Heart left ventricle (tissue), 16 donors: Measurements from ENCODE around the gene ANKRD13C. TPM values are rescaled to one million over a fixed set of nuclear protein-coding genes. Genes with fewer than 3 reads are reported as not detected.

Source experiments
- ATAC-seq, 4 donors: fragments of 200-7000 bp; cut with Tn5 transposase; one replicate each; pipeline ENCODE4 v1.9.1; 2020 to 2022; ENCODE audit warnings: moderate library complexity in 4 of 4, mild to moderate bottlenecking in 3 of 4, moderate number of reproducible peaks in 1 of 4
- DNase-seq, 5 donors: peaks; one replicate each; pipeline ENCODE4 v3.0.0-alpha.2; 2020
- H3K27ac ChIP-seq, 12 donors: fragments of 200-600 bp; sonication (generic) in 4 of 12; one replicate each; pipeline versions ENCODE4 v1.5.0 to v1.8.0; 2016 to 2022; ENCODE audit warnings: mild to moderate bottlenecking in 2 of 12
- H3K27me3 ChIP-seq, 9 donors: fragments of 200-600 bp; sonication (generic) in 2 of 9; one replicate each; pipeline versions ENCODE4 v1.5.1 to v1.8.0; 2016 to 2022; ENCODE audit warnings: mild to moderate bottlenecking in 3 of 9
- H3K36me3 ChIP-seq, 9 donors: fragments of 200-600 bp; sonication (generic) in 2 of 9; one replicate each; pipeline versions ENCODE4 v1.5.0 to v1.8.0; 2018 to 2022; ENCODE audit warnings: mild to moderate bottlenecking in 2 of 9
- H3K4me1 ChIP-seq, 12 donors: fragments of 200-600 bp; sonication (generic) in 4 of 12; one replicate each; pipeline versions ENCODE4 v1.5.0 to v1.8.0; 2016 to 2022; ENCODE audit warnings: mild to moderate bottlenecking in 3 of 12
- H3K4me3 ChIP-seq, 12 donors: fragments of 200-600 bp; sonication (generic) in 4 of 12; one replicate each; pipeline versions ENCODE4 v1.5.0 to v1.8.0; 2017 to 2022; ENCODE audit warnings: mild to moderate bottlenecking in 9 of 12, moderate library complexity in 4 of 12
- H3K9me3 ChIP-seq, 12 donors: fragments of 200-600 bp; sonication (generic) in 4 of 12; one replicate each; pipeline versions ENCODE4 v1.5.0 to v1.8.0; 2016 to 2022; ENCODE audit warnings: mild to moderate bottlenecking in 1 of 12
- CTCF ChIP-seq, 12 donors: fragments of 200-600 bp; sonication (generic) in 4 of 12; IDR thresholded peaks; one replicate each; pipeline versions ENCODE4 v1.5.0 to v1.8.0; 2018 to 2022; ENCODE audit warnings: antibody characterized with exemption in 12 of 12, mild to moderate bottlenecking in 5 of 12
- POLR2A ChIP-seq, 2 donors: fragments of 450-650 bp; IDR thresholded peaks; one replicate each; pipeline ENCODE4 v1.6.1; 2017; ENCODE audit warnings: antibody characterized with exemption in 2 of 2, mild to moderate bottlenecking in 2 of 2, moderate library complexity in 2 of 2
- WGBS, 4 donors: extraction: QIAGEN DNeasy Blood & Tissue Kit in 2 of 4; methylation state at CpG; one replicate each; pipeline versions ENCODE4 v1.1.5 to v1.1.7; 2013 to 2018; 5-methylcytosine and 5-hydroxymethylcytosine counted together
- intact Hi-C, 10 donors: fragments of 100-400 bp; cut with DNase I; formaldehyde crosslinking; loops; one replicate each; pipeline versions ENCODE4 v1.11.1 to v1.14.2; 2022
- polyA plus RNA-seq, 2 donors: library from polyadenylated mRNA; stranded (reverse); fragments of 200-250 nt; gene quantifications; one replicate each; pipeline ENCODE4 v1.2.3, GENCODE V29; 2013
- total RNA-seq, 9 donors: library from RNA; depleted of rRNA in 2 of 9; stranded (reverse); fragments of >200 nt in 2 of 9; fragmentation: NEBNext Ultra II Directional in 3 of 9; extraction: Animal tissue kit (Norgen Biotek cat#: 25700) in 3 of 9; gene quantifications; one replicate each; pipeline versions ENCODE4 v1.1.0 to v1.2.4, GENCODE V29; 2016 to 2023
- donor health status: ischemic (EF 13 %, LVEDD 7.1; RV severe dilation, severe dysfunction).
- donor health status: healthy with polysubstance abuse.
- donor health status: DM: no; HTN: yes; CAD: no.
- donor health status: DM: no; HTN: no; CAD: no.
- donor health status: ischemic (EF 25% LVEDD 6.9; RV normal size, moderate dysfunction).
- donor health status: ischemic (EF 25% LVEDD 5.7; RV mildly dilated, moderate dysfunction).
- donor health status: healthy.
- donor health status: DM: yes; HTN: yes; CAD: no.
- donor health status: ischemic (EF 35%, LVEDD 5.7; RV mildly dilated, moderate dysfunction).
- donor health status: nonischemic (EF 11% LVEDD 7.7; RV severe dilation, severe dysfunction).
- donor health status: DM: yes; HTN: yes; CAD: no.
- donor health status: PGD.
- donor health status: ischemic (EF 29% LVEDD 5.4; RV normal size, mild dysfunction).
- donor health status: nonischemic (EF 23%, LVEDD 6.1; RV moderate dilation, normal function).

Gene ANKRD13C
- total and polyA plus RNA-seq, 11 donors, result 4.0 to 14.8 (median 10.5) TPM

GRCh38 chr1:70247122-70247521, 107.4 kb downstream of the ANKRD13C start:
- Histone ChIP-seq H3K27me3 (no peaks in the 10 kb centered on the region), H3K36me3 (peaks cover 0 to 100% (median 100%) of the 10 kb centered on the region in 9 donors), H3K4me1 (peaks cover 0 to 9% (median 0%) of the 10 kb centered on the region in 12 donors), H3K9me3 (no peaks in the 10 kb centered on the region), H3K27ac (no peak overlapping the region), H3K4me3 (no peak overlapping the region)
- DNase-seq (no peak), ATAC-seq (no peak)
- intact Hi-C loops, result no loop called here
- TF ChIP-seq CTCF (IDR thresholded peaks at IDR 0.05) (no peak), POLR2A (IDR thresholded peaks at IDR 0.05) (no peak)

- Histone ChIP-seq H3K9me3 (no peaks in the 10 kb centered on the region), H3K4me1 (no peaks in the 10 kb centered on the region), H3K36me3 (peaks cover 0 to 100% (median 100%) of the 10 kb centered on the region in 9 donors), H3K27ac (no peak overlapping the region), H3K4me3 (no peak overlapping the region), H3K27me3 (no peaks in the 10 kb centered on the region)
- intact Hi-C loops, result loop anchor here in 1 of 10 donors (5.0 kb wide), 1 partner anchor 832 kb away; no protein-coding TSS in a partner anchor
- TF ChIP-seq CTCF (IDR thresholded peaks at IDR 0.05), result no peak
- TF ChIP-seq POLR2A (IDR thresholded peaks at IDR 0.05), result no peak
- no peak for ATAC-seq
- DNase-seq, result no peak
These were observed 114.6 kb downstream of the ANKRD13C start for GRCh38 chr1:70239940-70240339.

GRCh38 chr1:70234733-70235132, 119.8 kb downstream of the ANKRD13C start:
- Histone ChIP-seq H3K4me3 (no peak overlapping the region), H3K27ac (no peak overlapping the region), H3K9me3 (no peaks in the 10 kb centered on the region), H3K27me3 (no peaks in the 10 kb centered on the region), H3K36me3 (peaks cover 3 to 100% (median 100%) of the 10 kb centered on the region in 9 donors), H3K4me1 (peaks cover 0 to 8% (median 0%) of the 10 kb centered on the region in 12 donors)
- DNase-seq, result no peak
- ATAC-seq, result no peak
- intact Hi-C loops, result no loop called here
- TF ChIP-seq CTCF (IDR thresholded peaks at IDR 0.05), result no peak
- no peak for TF ChIP-seq POLR2A (IDR thresholded peaks at IDR 0.05)

GRCh38 chr1:70231475-70231874, 123.0 kb downstream of the ANKRD13C start:
- no peak overlapping the region for H3K4me3 ChIP-seq
- H3K9me3 ChIP-seq, result no peaks in the 10 kb centered on the region
- TF ChIP-seq POLR2A (IDR thresholded peaks at IDR 0.05), result no peak
- TF ChIP-seq CTCF (IDR thresholded peaks at IDR 0.05), result no peak
- no peak overlapping the region for H3K27ac ChIP-seq
- intact Hi-C loops, result no loop called here
- ATAC-seq, result no peak
- H3K4me1 ChIP-seq, result peaks cover 0 to 28% (median 16%) of the 10 kb centered on the region in 12 donors
- DNase-seq, result no peak
- WGBS, 4 donors, result 97 to 100% (median 98%) methylated on average over 4 of the region's 4 CpGs
- no peaks in the 10 kb centered on the region for H3K27me3 ChIP-seq
- H3K36me3 ChIP-seq, result peaks cover 3 to 97% (median 84%) of the 10 kb centered on the region in 9 donors
